GM21367 (cell line): ENCODE results near the gene SDHAF2.
"Not testable (repeated sequence)": the region's sequence is repeated elsewhere in the genome, so short reads cannot be mapped to it uniquely, and the experiment has no call there.

ENCODE experiments used
- ATAC-seq: cut with Tn5 transposase; IDR thresholded peaks from one replicate; pipeline ENCODE4 v1.9.1; 2021; ENCODE audit not compliant: unreplicated experiment

SDHAF2 gene

GRCh38 chr11:61475433-61475832 is 45.5 kb downstream of the SDHAF2 start:
- ATAC-seq: no peak

GRCh38 chr11:61476371-61476770 is 46.4 kb downstream of the SDHAF2 start:
- ATAC-seq: no peak

- no peak for ATAC-seq
Measured at GRCh38 chr11:61477126-61477525, 47.2 kb downstream of the SDHAF2 start.

GRCh38 chr11:61477727-61478148 is 47.8 kb downstream of the SDHAF2 start:
- ATAC-seq: no peak

- not testable (repeated sequence) for ATAC-seq
Measured at GRCh38 chr11:61479360-61480058, 49.6 kb downstream of the SDHAF2 start.

GRCh38 chr11:61480261-61480993 is 50.5 kb downstream of the SDHAF2 start:
- ATAC-seq: no peak

- no peak for ATAC-seq
Measured at GRCh38 chr11:61480994-61481335, 51.0 kb downstream of the SDHAF2 start.

- no peak for ATAC-seq
Measured at GRCh38 chr11:61481806-61482205, 51.9 kb downstream of the SDHAF2 start.

- no peak for ATAC-seq
Measured at GRCh38 chr11:61482513-61482912, 52.6 kb downstream of the SDHAF2 start.

- no peak for ATAC-seq
Measured at GRCh38 chr11:61484541-61484940, 54.6 kb downstream of the SDHAF2 start.

- ATAC-seq: no peak
Measured at GRCh38 chr11:61485080-61485479, 55.2 kb downstream of the SDHAF2 start.

GRCh38 chr11:61486011-61486620 is 56.2 kb downstream of the SDHAF2 start:
- no peak for ATAC-seq

- no peak for ATAC-seq
Measured at GRCh38 chr11:61486779-61487178, 56.9 kb downstream of the SDHAF2 start.

GRCh38 chr11:61487342-61488025 is 57.6 kb downstream of the SDHAF2 start:
- no peak for ATAC-seq

- ATAC-seq: no peak
Measured at GRCh38 chr11:61488651-61489291, 58.8 kb downstream of the SDHAF2 start.

- no peak for ATAC-seq
Measured at GRCh38 chr11:61489833-61490721, 60.2 kb downstream of the SDHAF2 start.

GRCh38 chr11:61491736-61492395 is 61.9 kb downstream of the SDHAF2 start:
- no peak for ATAC-seq

- ATAC-seq: no peak
Measured at GRCh38 chr11:61494381-61494961, 64.5 kb downstream of the SDHAF2 start.
